GM19463 (cell line): ENCODE measurements around the gene RBM33.
"Not testable (repeated sequence)": the region's sequence is repeated elsewhere in the genome, so short reads cannot be mapped to it uniquely, and the experiment has no call there.

ENCODE experiments used
- ATAC-seq: cut with Tn5 transposase; IDR thresholded peaks from one replicate; pipeline ENCODE4 v1.9.1; 2021; ENCODE audit warnings: mild to moderate bottlenecking, moderate library complexity; ENCODE audit not compliant: unreplicated experiment

The RBM33 gene

GRCh38 chr7:155644178-155644970 lies at the start of gene RBM33:
Gene RBM33, plus strand, starts transcription at chr7:155644661. Its CDS starts 216 bp downstream, at chr7:155644877.
- ATAC-seq = peak; percentile 77

GRCh38 chr7:155594961-155595366 lies 49.5 kb upstream of the RBM33 start:
- no peak for ATAC-seq

- ATAC-seq = no peak
Measured at GRCh38 chr7:155597753-155598140, 46.7 kb upstream of the RBM33 start.

- ATAC-seq = no peak
Measured at GRCh38 chr7:155598810-155599210, 45.7 kb upstream of the RBM33 start.

- no peak for ATAC-seq
Measured at GRCh38 chr7:155602156-155602555, 42.3 kb upstream of the RBM33 start.

DNA sequence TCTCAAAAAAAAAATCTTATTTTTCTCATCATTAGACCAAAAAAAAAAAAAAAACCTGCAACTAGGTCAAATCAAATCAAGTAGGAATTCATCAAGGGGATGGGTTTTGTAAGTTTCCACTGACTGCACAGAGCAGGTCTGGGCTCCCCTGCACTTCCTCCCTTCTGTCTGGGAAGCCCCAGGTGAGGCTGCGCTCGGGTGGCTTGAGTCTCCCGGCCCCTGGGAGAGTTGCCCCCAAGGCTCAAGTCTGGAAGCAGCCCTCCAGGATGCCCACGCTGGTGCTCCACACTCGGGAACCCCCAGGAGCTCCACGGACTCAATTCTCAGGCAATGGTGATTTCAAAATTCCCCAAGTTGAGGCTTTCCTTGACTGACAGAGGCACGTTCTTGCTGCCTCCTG lies 41.7 kb upstream of the RBM33 start:
- ATAC-seq = no peak

GRCh38 chr7:155603205-155603857 lies 41.1 kb upstream of the RBM33 start:
- ATAC-seq = no peak

- no peak for ATAC-seq
Measured at GRCh38 chr7:155603858-155604503, 40.5 kb upstream of the RBM33 start.

GRCh38 chr7:155604504-155604997 lies 39.9 kb upstream of the RBM33 start:
- no peak for ATAC-seq

DNA sequence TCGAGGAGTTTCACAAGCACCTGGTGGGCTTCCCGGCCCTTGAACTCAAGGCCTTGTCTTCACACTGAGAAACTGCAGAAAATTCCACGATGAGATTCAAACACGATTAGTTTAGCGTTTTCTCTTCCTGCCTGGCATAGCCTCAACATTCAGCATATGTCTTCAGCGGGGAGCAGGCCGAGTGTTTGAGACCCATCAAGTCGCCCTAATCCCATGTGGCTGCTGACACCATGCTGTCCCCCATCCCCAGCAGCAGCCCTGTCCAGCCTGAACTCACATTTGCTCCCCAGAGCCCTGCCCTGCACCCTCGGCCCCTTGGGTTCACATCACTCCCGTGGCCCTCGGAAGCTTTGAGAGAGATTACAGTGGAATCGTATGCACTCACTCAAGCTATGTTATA lies 35.3 kb upstream of the RBM33 start:
- no peak for ATAC-seq

DNA sequence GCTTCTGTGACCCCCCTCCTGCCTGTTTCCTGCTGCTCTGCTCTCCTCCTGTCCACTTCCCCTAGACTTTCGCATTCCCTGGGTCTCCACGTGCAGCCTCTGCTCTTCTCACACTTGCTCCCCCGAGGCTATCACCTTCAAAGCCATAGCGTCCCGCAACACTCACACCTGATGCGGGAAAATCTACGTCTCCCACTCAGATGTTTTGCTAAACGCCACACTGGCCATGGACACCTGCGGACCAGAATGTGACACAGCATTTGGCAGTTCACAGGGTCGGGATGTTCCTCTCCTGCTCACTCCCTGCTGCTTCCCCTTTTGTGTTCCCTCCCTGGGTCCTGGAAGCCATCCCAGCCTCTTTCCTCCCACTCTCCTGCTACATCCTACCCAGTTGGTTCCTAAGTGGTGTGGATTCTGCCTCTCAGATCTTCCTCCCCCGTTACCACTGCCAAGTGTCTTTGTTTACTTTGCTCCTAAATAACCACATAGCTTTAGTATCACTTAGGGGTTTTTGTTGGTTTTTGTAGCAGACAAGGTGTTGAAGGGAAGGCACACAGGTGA lies 33.7 kb upstream of the RBM33 start:
- ATAC-seq = no peak

GRCh38 chr7:155611808-155612447 lies 32.5 kb upstream of the RBM33 start:
- ATAC-seq = no peak

DNA sequence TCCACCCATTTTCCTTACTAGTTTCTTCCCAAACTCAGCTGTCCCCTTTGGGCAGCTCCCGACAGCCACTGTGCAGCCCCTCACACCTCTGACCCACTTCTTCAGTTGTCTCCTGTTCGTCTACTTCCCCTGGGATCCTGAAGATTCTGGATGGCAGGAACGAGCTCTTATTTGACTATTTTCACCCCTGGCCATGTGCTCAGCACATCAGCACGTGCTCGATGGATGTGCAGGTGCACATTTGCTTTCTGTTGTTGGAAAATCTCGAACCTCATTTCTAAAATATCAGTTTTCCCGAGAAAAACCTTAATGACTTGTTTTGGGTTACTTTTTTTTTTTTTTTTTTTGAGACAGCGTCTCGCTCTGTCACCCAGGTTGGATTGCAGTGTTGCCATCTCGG lies 31.8 kb upstream of the RBM33 start:
- no peak for ATAC-seq

DNA sequence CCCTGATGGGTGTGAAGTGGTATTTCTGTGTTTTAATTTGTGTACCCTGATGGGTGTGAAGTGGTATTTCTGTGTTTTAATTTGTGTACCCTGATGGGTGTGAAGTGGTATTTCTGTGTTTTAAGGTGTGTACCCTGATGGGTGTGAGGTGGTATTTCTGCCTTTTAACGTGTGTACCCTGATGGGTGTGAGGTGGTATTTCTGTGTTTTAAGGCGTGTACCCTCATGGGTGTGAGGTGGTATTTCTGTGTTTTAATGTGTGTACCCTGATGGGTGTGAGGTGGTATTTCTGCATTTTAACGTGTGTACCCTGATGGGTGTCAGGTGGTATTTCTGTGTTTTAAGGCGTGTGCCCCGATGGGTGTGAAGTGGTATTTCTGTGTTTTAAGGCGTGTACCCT lies 29.4 kb upstream of the RBM33 start:
- not testable (repeated sequence) for ATAC-seq

GRCh38 chr7:155618708-155619633 lies 25.5 kb upstream of the RBM33 start:
- no peak for ATAC-seq

DNA sequence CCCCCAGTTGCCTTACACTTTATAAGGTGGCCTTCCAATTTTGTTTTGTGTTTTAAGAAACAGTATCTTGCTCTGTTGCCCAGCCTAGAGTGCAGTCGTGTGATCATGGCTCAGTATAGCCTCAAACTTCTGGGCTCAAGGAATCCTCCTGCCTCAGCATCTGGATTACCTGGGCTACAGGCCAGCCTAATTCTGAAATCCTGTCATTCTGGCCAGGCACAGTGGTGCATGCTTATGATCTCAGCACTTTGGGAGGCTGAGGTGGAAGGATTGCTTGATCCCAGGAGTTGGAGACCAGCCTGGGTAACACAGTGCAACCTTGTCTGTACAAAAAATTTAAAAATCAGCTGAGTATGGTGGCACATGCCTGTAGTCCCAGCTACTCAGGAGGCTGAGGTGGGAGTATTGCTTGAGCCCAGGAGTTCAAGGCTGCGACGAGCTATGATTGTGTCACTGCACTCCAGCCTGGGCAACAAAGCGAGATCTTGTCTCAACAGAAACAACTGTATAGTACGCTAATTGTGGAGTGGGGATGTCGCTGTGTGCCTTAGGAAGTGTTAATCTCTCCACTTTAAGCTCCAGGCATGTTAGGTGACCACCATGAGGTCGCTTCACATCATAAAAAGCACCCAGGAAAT lies 24.7 kb upstream of the RBM33 start:
- no peak for ATAC-seq

DNA sequence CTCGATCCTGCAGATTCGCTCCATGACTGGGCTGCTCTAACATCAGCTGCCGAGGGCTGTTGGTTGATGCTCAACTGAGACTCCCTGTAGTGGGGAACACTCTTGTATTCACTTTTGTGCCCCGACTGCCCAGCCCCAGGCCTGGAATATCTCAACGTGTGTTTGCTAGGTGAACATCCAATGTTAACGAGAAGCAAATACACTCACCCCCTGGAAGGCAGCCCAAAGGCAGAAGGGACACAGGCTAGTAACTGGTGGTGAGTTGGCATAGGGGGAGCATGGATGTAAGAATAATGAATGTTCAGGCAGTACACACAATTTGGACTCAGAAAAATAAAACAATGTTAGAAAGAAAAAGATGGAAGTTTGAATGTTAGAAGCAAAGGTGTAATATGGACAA lies 24.0 kb upstream of the RBM33 start:
- no peak for ATAC-seq

GRCh38 chr7:155621418-155621980 lies 23.0 kb upstream of the RBM33 start:
- no peak for ATAC-seq

GRCh38 chr7:155624412-155624811 lies 20.0 kb upstream of the RBM33 start:
- no peak for ATAC-seq
